ENCODE results near the gene PRELP.

The PRELP gene

GRCh38 chr1:203526130-203526529 is 50.5 kb downstream of the PRELP start:
- no peak for TF ChIP-seq ZFP3 (CRISPR knock-in tag; IDR thresholded peaks at IDR 0.05)
- TF ChIP-seq ZNF8 (CRISPR knock-in tag; IDR thresholded peaks at IDR 0.05) = no peak
- TF ChIP-seq RARB (CRISPR knock-in tag; IDR thresholded peaks at IDR 0.05) = no peak
- no peak for TF ChIP-seq TOX (CRISPR knock-in tag; IDR thresholded peaks at IDR 0.05; ENCODE audit: borderline replicate concordance)
- TF ChIP-seq ARNTL (CRISPR knock-in tag; IDR thresholded peaks at IDR 0.05; ENCODE audit: borderline replicate concordance, low read depth) = no peak
- no peak for TF ChIP-seq TCF4 (CRISPR knock-in tag; IDR thresholded peaks at IDR 0.05; ENCODE audit: borderline replicate concordance)
- no peak for TF ChIP-seq SNAI2 (CRISPR knock-in tag; IDR thresholded peaks at IDR 0.05)
- no peak for TF ChIP-seq ZC3H10 (CRISPR knock-in tag; IDR thresholded peaks at IDR 0.05)
- TF ChIP-seq ISL1 (CRISPR knock-in tag; IDR thresholded peaks at IDR 0.05) = no peak
- TF ChIP-seq, protein P1, sequence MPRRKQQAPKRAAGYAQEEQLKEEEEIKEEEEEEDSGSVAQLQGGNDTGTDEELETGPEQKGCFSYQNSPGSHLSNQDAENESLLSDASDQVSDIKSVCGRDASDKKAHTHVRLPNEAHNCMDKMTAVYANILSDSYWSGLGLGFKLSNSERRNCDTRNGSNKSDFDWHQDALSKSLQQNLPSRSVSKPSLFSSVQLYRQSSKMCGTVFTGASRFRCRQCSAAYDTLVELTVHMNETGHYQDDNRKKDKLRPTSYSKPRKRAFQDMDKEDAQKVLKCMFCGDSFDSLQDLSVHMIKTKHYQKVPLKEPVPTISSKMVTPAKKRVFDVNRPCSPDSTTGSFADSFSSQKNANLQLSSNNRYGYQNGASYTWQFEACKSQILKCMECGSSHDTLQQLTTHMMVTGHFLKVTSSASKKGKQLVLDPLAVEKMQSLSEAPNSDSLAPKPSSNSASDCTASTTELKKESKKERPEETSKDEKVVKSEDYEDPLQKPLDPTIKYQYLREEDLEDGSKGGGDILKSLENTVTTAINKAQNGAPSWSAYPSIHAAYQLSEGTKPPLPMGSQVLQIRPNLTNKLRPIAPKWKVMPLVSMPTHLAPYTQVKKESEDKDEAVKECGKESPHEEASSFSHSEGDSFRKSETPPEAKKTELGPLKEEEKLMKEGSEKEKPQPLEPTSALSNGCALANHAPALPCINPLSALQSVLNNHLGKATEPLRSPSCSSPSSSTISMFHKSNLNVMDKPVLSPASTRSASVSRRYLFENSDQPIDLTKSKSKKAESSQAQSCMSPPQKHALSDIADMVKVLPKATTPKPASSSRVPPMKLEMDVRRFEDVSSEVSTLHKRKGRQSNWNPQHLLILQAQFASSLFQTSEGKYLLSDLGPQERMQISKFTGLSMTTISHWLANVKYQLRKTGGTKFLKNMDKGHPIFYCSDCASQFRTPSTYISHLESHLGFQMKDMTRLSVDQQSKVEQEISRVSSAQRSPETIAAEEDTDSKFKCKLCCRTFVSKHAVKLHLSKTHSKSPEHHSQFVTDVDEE (CRISPR knock-in tag; IDR thresholded peaks at IDR 0.05) = no peak
- no peak for TF ChIP-seq CREB5 (CRISPR knock-in tag; IDR thresholded peaks at IDR 0.05; ENCODE audit: low read depth)
- TF ChIP-seq GLIS3 (CRISPR knock-in tag; IDR thresholded peaks at IDR 0.05) = no peak
- no peak for ATAC-seq

GRCh38 chr1:203526572-203526971 is 51.0 kb downstream of the PRELP start:
- no peak for TF ChIP-seq SNAI2 (CRISPR knock-in tag; IDR thresholded peaks at IDR 0.05)
- no peak for TF ChIP-seq CSDC2 (CRISPR knock-in tag; IDR thresholded peaks at IDR 0.05)
- no peak for TF ChIP-seq CSRNP3 (CRISPR knock-in tag; IDR thresholded peaks at IDR 0.05)
- no peak for TF ChIP-seq ZNF8 (CRISPR knock-in tag; IDR thresholded peaks at IDR 0.05)
- no peak for TF ChIP-seq ZNF565 (CRISPR knock-in tag; conservative IDR thresholded peaks at IDR 0.05; ENCODE audit: low read depth)
- TF ChIP-seq RARB (CRISPR knock-in tag; IDR thresholded peaks at IDR 0.05) = no peak
- TF ChIP-seq GLIS3 (CRISPR knock-in tag; IDR thresholded peaks at IDR 0.05) = no peak
- no peak for TF ChIP-seq OSR1 (CRISPR knock-in tag; IDR thresholded peaks at IDR 0.05)
- no peak for TF ChIP-seq TCF4 (CRISPR knock-in tag; IDR thresholded peaks at IDR 0.05; ENCODE audit: borderline replicate concordance)
- TF ChIP-seq ZFP3 (CRISPR knock-in tag; IDR thresholded peaks at IDR 0.05) = no peak
- no peak for TF ChIP-seq ARNTL (CRISPR knock-in tag; IDR thresholded peaks at IDR 0.05; ENCODE audit: borderline replicate concordance, low read depth)
- no peak for ATAC-seq

DNA sequence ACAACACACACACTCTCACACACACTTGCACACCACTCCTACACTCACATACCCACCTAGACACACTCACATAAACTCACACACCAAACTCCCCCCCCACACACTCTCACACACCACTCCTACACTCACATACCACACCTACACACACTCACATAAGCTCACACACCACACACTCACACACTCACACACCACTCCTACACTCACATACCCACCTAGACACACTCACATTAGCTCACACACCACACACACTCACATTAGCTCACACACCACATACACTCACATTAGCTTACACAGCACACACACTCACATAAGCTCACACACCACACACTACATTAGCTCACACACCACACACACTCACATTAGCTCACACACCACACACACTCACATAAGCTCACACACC is 51.4 kb downstream of the PRELP start:
- TF ChIP-seq BACH2 (CRISPR knock-in tag; IDR thresholded peaks at IDR 0.05; ENCODE audit: borderline replicate concordance) (no peak), PPARA (CRISPR knock-in tag; IDR thresholded peaks at IDR 0.05; ENCODE audit: borderline replicate concordance) (no peak)
- ATAC-seq = no peak

- no peak for ATAC-seq
- TF ChIP-seq ISL1 (CRISPR knock-in tag; IDR thresholded peaks at IDR 0.05) (no peak), TCF4 (CRISPR knock-in tag; IDR thresholded peaks at IDR 0.05; ENCODE audit: borderline replicate concordance) (no peak), CSRNP3 (CRISPR knock-in tag; IDR thresholded peaks at IDR 0.05) (no peak), ARNTL (CRISPR knock-in tag; IDR thresholded peaks at IDR 0.05; ENCODE audit: borderline replicate concordance, low read depth) (no peak), BACH2 (CRISPR knock-in tag; IDR thresholded peaks at IDR 0.05; ENCODE audit: borderline replicate concordance) (no peak), ZNF565 (CRISPR knock-in tag; conservative IDR thresholded peaks at IDR 0.05; ENCODE audit: low read depth) (no peak), ZNF8 (CRISPR knock-in tag; IDR thresholded peaks at IDR 0.05) (no peak), GLIS3 (CRISPR knock-in tag; IDR thresholded peaks at IDR 0.05) (no peak), ZFP3 (CRISPR knock-in tag; IDR thresholded peaks at IDR 0.05) (no peak), SNAI2 (CRISPR knock-in tag; IDR thresholded peaks at IDR 0.05) (no peak), CREB5 (CRISPR knock-in tag; IDR thresholded peaks at IDR 0.05; ENCODE audit: low read depth) (no peak), ZFP30 (CRISPR knock-in tag; IDR thresholded peaks at IDR 0.05) (no peak)
- TF ChIP-seq, protein P2, sequence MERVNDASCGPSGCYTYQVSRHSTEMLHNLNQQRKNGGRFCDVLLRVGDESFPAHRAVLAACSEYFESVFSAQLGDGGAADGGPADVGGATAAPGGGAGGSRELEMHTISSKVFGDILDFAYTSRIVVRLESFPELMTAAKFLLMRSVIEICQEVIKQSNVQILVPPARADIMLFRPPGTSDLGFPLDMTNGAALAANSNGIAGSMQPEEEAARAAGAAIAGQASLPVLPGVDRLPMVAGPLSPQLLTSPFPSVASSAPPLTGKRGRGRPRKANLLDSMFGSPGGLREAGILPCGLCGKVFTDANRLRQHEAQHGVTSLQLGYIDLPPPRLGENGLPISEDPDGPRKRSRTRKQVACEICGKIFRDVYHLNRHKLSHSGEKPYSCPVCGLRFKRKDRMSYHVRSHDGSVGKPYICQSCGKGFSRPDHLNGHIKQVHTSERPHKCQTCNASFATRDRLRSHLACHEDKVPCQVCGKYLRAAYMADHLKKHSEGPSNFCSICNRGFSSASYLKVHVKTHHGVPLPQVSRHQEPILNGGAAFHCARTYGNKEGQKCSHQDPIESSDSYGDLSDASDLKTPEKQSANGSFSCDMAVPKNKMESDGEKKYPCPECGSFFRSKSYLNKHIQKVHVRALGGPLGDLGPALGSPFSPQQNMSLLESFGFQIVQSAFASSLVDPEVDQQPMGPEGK (CRISPR knock-in tag; IDR thresholded peaks at IDR 0.05; ENCODE audit: borderline replicate concordance) = no peak
- TF ChIP-seq, protein P3, sequence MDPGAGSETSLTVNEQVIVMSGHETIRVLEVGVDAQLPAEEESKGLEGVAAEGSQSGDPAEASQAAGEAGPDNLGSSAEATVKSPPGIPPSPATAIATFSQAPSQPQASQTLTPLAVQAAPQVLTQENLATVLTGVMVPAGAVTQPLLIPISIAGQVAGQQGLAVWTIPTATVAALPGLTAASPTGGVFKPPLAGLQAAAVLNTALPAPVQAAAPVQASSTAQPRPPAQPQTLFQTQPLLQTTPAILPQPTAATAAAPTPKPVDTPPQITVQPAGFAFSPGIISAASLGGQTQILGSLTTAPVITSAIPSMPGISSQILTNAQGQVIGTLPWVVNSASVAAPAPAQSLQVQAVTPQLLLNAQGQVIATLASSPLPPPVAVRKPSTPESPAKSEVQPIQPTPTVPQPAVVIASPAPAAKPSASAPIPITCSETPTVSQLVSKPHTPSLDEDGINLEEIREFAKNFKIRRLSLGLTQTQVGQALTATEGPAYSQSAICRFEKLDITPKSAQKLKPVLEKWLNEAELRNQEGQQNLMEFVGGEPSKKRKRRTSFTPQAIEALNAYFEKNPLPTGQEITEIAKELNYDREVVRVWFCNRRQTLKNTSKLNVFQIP (CRISPR knock-in tag; IDR thresholded peaks at IDR 0.05; ENCODE audit: borderline replicate concordance, low read depth) = no peak
These were observed 52.5 kb downstream of the PRELP start for GRCh38 chr1:203528063-203528462.

All from SK-N-SH treated with all-trans-retinoic acid at 6 μM for 48 hours (cell line).